OCI-LY7 (cell line): ENCODE data around the gene CDC42BPA. TPM values are rescaled to one million over a fixed set of nuclear protein-coding genes. Genes with fewer than 3 reads are reported as not detected.

Experiments used
- BruUV-seq: library from RNA; stranded (reverse); fragments of 400-500 nt; replicated peaks from 2 replicates; lab custom pipeline; 2021; lab: Mats Ljungman, UMichigan
- CTCF ChIA-PET: fragments of 300-600 bp; sonication (Branson Sonifier 250); formaldehyde crosslinking; loops from one replicate; lab custom pipeline; 2022; ENCODE audit warnings: antibody characterized with exemption; ENCODE audit not compliant: unreplicated experiment; lab: Charles Lee
- POLR2A ChIA-PET: fragments of 300-600 bp; sonication (Branson Sonifier 250); formaldehyde crosslinking; loops from one replicate; lab custom pipeline; 2022; ENCODE audit warnings: antibody characterized with exemption; lab: Charles Lee
- DNase-seq: peaks from one replicate; pipeline ENCODE4 v3.0.0-alpha.2; 2015; ENCODE audit warnings: low spot score
- H2AFZ ChIP-seq: fragments of 200-600 bp; sonication (generic), shearing (Covaris generic); 2 replicates; pipeline ENCODE4 v1.6.1; 2014; ENCODE audit warnings: mild to moderate bottlenecking, antibody characterized with exemption, low read length, moderate library complexity
- H3K27ac ChIP-seq: fragments of 200-600 bp; sonication (generic); 2 replicates; pipeline ENCODE4 v1.5.1; 2014; ENCODE audit warnings: mixed run types, low read depth, mild to moderate bottlenecking, moderate library complexity, low read length, inconsistent platforms; ENCODE audit not compliant: poor library complexity, severe bottlenecking
- H3K36me3 ChIP-seq: fragments of 200-600 bp; sonication (generic); 2 replicates; pipeline ENCODE4 v1.6.1; 2014; ENCODE audit warnings: mild to moderate bottlenecking, antibody characterized with exemption, low read length, moderate library complexity, mixed read lengths; ENCODE audit not compliant: insufficient read depth
- H3K4me1 ChIP-seq: fragments of 200-600 bp; sonication (generic); 2 replicates; pipeline ENCODE4 v1.5.1; 2014; ENCODE audit warnings: mild to moderate bottlenecking, low read length; ENCODE audit not compliant: insufficient read depth, poor library complexity, severe bottlenecking
- H3K4me2 ChIP-seq: fragments of 200-600 bp; sonication (generic); 2 replicates; pipeline ENCODE4 v1.6.1; 2014; ENCODE audit warnings: mild to moderate bottlenecking, low read length
- H3K4me3 ChIP-seq: fragments of 200-600 bp; sonication (generic); 2 replicates; pipeline ENCODE4 v1.5.1; 2014; ENCODE audit warnings: mild to moderate bottlenecking, low read depth, low read length; ENCODE audit not compliant: poor library complexity, severe bottlenecking
- H3K79me2 ChIP-seq: fragments of 200-600 bp; sonication (generic); 2 replicates; pipeline ENCODE4 v1.6.1; 2016; ENCODE audit warnings: low read depth, mild to moderate bottlenecking, low read length, moderate library complexity, mixed read lengths; ENCODE audit not compliant: insufficient read depth
- H3K9me2 ChIP-seq: fragments of 200-600 bp; sonication (generic); 2 replicates; pipeline ENCODE4 v1.6.1; 2016; ENCODE audit warnings: mild to moderate bottlenecking, low read length, mixed read lengths; ENCODE audit not compliant: insufficient read depth
- H3K9me3 ChIP-seq: fragments of 200-600 bp; sonication (generic); 2 replicates; pipeline ENCODE4 v1.6.1; 2014; ENCODE audit warnings: mild to moderate bottlenecking, mixed run types, low read length, mixed read lengths
- H4K20me1 ChIP-seq: fragments of 200-600 bp; sonication (generic); 2 replicates; pipeline ENCODE4 v1.6.1; 2014; ENCODE audit warnings: mild to moderate bottlenecking, antibody characterized with exemption, low read length, moderate library complexity, mixed read lengths; ENCODE audit not compliant: insufficient read depth
- EZH2phosphoT487 ChIP-seq: fragments of 200-600 bp; sonication (generic); IDR thresholded peaks from 2 replicates; pipeline ENCODE4 v1.6.1; 2018; ENCODE audit warnings: low read depth, borderline replicate concordance, mild to moderate bottlenecking, mixed run types, antibody characterized with exemption, low read length, moderate library complexity, mixed read lengths
- intact Hi-C: fragments of 100-400 bp; cut with micrococcal nuclease; formaldehyde crosslinking; loops from one replicate; pipeline ENCODE4 v1.10.0; 2022; ENCODE audit not compliant: unreplicated experiment
- total RNA-seq, 2 experiments: library from RNA; depleted of rRNA in 1 of 2; stranded (reverse); fragments of >200 nt in 1 of 2; shearing (Covaris generic) in 1 of 2; gene quantifications; 2 replicates each; pipeline ENCODE4 v1.2.3, GENCODE V29; 2014 to 2022
- TF ChIP-seq, protein P1 (sequence below): fragments of 200-600 bp; sonication (generic); conservative IDR thresholded peaks from 2 replicates; pipeline ENCODE4 v1.5.1; 2014; ENCODE audit warnings: mild to moderate bottlenecking, antibody characterized with exemption, low read length, moderate library complexity, mixed read lengths

Gene CDC42BPA
- total RNA-seq, 2 experiments from 2014 or later: not detected

DNA sequence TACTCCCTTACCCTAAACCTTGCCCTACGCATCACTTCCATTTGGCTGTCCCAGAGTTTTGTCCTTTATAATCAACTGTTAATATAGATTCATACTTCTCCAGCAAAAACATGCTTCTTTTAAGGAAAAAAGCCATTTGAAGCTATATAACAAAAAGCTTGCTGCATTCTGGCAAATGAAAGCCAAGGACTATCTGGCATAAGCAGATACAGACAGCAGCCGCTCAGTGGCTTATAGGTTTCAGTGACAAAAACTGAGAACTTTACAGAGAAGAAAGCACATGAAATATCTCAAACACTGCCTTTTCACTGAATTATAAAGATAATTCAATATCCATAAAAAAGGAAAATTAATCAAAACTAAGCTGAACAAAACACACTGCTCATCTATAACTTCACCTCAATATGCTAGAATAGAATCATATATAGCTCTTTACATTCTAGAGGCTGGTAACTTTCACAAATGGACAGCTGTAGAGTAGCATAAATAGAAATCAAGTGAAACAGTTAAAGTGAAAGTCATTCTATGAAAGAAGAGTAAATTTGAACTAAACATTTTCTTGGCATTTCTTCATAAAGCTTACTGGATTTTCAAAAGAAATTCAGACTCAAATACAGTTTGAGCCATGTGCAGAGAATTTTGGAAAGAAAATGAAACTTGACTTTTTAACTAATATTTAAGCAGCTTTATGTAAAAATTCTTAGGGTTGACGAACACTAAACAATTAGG is 19.6 kb downstream of the CDC42BPA start:
- H3K9me3 ChIP-seq: no peaks in the 10 kb centered on the region
- no peak for DNase-seq
- no peak overlapping the region for H2AFZ ChIP-seq
- no peaks in the 10 kb centered on the region for H4K20me1 ChIP-seq
- ChIA-PET CTCF (no interaction called here), POLR2A (no interaction called here)
- TF ChIP-seq, protein P1, sequence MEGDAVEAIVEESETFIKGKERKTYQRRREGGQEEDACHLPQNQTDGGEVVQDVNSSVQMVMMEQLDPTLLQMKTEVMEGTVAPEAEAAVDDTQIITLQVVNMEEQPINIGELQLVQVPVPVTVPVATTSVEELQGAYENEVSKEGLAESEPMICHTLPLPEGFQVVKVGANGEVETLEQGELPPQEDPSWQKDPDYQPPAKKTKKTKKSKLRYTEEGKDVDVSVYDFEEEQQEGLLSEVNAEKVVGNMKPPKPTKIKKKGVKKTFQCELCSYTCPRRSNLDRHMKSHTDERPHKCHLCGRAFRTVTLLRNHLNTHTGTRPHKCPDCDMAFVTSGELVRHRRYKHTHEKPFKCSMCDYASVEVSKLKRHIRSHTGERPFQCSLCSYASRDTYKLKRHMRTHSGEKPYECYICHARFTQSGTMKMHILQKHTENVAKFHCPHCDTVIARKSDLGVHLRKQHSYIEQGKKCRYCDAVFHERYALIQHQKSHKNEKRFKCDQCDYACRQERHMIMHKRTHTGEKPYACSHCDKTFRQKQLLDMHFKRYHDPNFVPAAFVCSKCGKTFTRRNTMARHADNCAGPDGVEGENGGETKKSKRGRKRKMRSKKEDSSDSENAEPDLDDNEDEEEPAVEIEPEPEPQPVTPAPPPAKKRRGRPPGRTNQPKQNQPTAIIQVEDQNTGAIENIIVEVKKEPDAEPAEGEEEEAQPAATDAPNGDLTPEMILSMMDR: no peak
- no peak for TF ChIP-seq EZH2phosphoT487
- H3K27ac ChIP-seq: no peak overlapping the region
- no peaks in the 10 kb centered on the region for H3K36me3 ChIP-seq
- intact Hi-C loops: no loop called here
- no peaks in the 10 kb centered on the region for H3K79me2 ChIP-seq
- BruUV-seq: no TSS peak
- no peaks in the 10 kb centered on the region for H3K4me1 ChIP-seq
- no peaks in the 10 kb centered on the region for H3K9me2 ChIP-seq
- no peak overlapping the region for H3K4me2 ChIP-seq
- no peak overlapping the region for H3K4me3 ChIP-seq

DNA sequence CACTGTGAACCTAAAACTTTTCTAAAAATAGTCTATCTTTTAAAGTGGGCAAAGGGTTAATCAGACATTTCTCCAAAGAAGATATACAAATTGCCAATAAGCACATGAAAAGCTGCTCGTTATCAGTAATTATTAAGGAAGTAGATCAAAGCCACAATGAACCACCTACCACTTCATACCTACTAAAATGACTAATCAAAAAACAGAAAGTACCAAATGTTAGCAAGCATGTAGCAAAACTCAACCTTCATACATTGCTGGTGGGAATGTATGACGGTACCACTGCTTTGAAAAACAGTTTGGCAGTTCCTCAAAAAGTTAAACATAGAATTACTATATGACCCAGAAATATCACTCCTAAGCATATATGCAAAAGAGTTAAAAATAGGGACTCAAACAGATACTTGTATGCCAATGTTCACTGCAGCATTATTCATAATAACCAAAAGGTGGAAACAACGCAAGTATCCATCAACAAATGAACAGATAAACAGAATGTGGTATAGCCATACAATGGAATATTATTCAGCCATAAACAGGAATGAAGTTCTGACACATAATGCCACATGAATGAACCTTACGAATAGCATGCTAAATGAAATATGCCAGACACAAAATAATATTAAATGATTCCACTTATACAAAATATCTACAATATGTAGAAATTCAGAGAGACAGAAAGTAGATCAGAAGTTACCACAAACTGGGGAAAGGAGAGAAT is 21.1 kb downstream of the CDC42BPA start:
- Histone ChIP-seq H3K9me2 (no peaks in the 10 kb centered on the region), H3K36me3 (no peaks in the 10 kb centered on the region), H3K79me2 (no peaks in the 10 kb centered on the region), H3K4me2 (no peak overlapping the region), H2AFZ (no peak overlapping the region), H3K9me3 (no peaks in the 10 kb centered on the region), H3K27ac (no peak overlapping the region), H4K20me1 (no peaks in the 10 kb centered on the region), H3K4me3 (no peak overlapping the region), H3K4me1 (no peaks in the 10 kb centered on the region)
- POLR2A ChIA-PET: no interaction called here
- intact Hi-C loops: no loop called here
- CTCF ChIA-PET: no interaction called here
- BruUV-seq: no TSS peak
- no peak for DNase-seq
- TF ChIP-seq, protein P1: no peak
- no peak for TF ChIP-seq EZH2phosphoT487

DNA sequence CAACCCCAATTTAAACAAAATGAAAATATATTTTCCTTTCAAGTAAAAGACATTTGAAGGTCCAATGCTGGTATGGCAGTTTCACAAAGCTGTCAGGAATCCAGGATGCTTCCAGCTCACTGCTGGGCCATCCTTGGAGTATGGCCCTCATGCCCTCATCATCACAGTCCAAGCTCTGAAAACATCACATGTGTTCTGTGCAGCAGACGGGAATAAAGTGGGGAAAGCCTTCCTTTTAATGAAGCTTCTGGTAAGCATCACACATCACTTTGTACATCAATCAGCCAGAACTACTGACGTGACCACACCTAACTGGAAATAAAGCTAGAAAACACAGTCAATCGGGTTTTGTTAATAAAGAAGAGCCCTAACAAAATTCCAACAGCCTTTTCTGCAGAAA is 22.7 kb downstream of the CDC42BPA start:
- H3K9me2 ChIP-seq: no peaks in the 10 kb centered on the region
- H3K79me2 ChIP-seq: no peaks in the 10 kb centered on the region
- POLR2A ChIA-PET: no interaction called here

More for the DNA sequence above, 22.7 kb downstream of the CDC42BPA start:
- no peak for DNase-seq
- no peaks in the 10 kb centered on the region for H3K36me3 ChIP-seq
- CTCF ChIA-PET: no interaction called here
- H3K4me2 ChIP-seq: no peak overlapping the region
- H3K9me3 ChIP-seq: no peaks in the 10 kb centered on the region
- BruUV-seq: no TSS peak
- H3K4me3 ChIP-seq: no peak overlapping the region
- intact Hi-C loops: no loop called here
- H3K4me1 ChIP-seq: no peaks in the 10 kb centered on the region
- no peak for TF ChIP-seq EZH2phosphoT487
- TF ChIP-seq, protein P1: no peak
- H3K27ac ChIP-seq: no peak overlapping the region
- H4K20me1 ChIP-seq: no peaks in the 10 kb centered on the region
- H2AFZ ChIP-seq: no peak overlapping the region
